Measurements from ENCODE around the gene SHISAL2A. TPM values are rescaled to one million over a fixed set of nuclear protein-coding genes. Genes with fewer than 3 reads are reported as not detected.

The SHISAL2A gene
- total and polyA plus RNA-seq, 4 donors, result 0.14 to 0.33 (median 0.22) TPM; not detected in 1

GRCh38 chr1:52669696-52670095 lies 36.7 kb downstream of the SHISAL2A start:
- H3K9ac ChIP-seq (ENCODE audit: low read depth in 1 of 2, low read length in 2 of 2), result no peak overlapping the region
- no peaks in the 10 kb centered on the region for H3K27me3 ChIP-seq (ENCODE audit: control insufficient read depth in 4 of 4, insufficient read depth in 4 of 4, low read length in 3 of 4)
- 97% methylated on average over 1 of the region's 1 CpG for WGBS
- no peak overlapping the region for H3K27ac ChIP-seq (ENCODE audit: low read depth in 1 of 2, low read length in 2 of 2)
- no peaks in the 10 kb centered on the region for H3K9me3 ChIP-seq (ENCODE audit: control insufficient read depth in 4 of 4, low read length in 3 of 4)
- H3K36me3 ChIP-seq (ENCODE audit: control insufficient read depth in 4 of 4, insufficient read depth in 3 of 4, low read depth in 1 of 4, low read length in 3 of 4), result no peaks in the 10 kb centered on the region
- H3K4me1 ChIP-seq (ENCODE audit: control insufficient read depth in 4 of 4, insufficient read depth in 4 of 4, low read length in 3 of 4), result no peaks in the 10 kb centered on the region
- H3K4me3 ChIP-seq (ENCODE audit: low read depth in 1 of 3, low read length in 3 of 3), result no peak overlapping the region
- no peak for DNase-seq (ENCODE audit: low spot score)
- TF ChIP-seq GABPA (IDR thresholded peaks at IDR 0.05 in 1 of 2, conservative IDR thresholded peaks at IDR 0.05 in 1 of 2), result no peak
- no peak for TF ChIP-seq RAD21 (IDR thresholded peaks at IDR 0.05)
- no peak for TF ChIP-seq CTCF (IDR thresholded peaks at IDR 0.05; ENCODE audit: low read depth, low read length, missing input control)
- no peak for TF ChIP-seq SP1 (IDR thresholded peaks at IDR 0.05)
- no peak for TF ChIP-seq RXRA (IDR thresholded peaks at IDR 0.05)
- no peak for TF ChIP-seq HNF4A (conservative IDR thresholded peaks at IDR 0.05)
- no peak for TF ChIP-seq MAX (IDR thresholded peaks at IDR 0.05)
- no peak for TF ChIP-seq YY1 (IDR thresholded peaks at IDR 0.05)
- no peak for TF ChIP-seq FOXA2 (IDR thresholded peaks at IDR 0.05)
- no peak for TF ChIP-seq JUND (IDR thresholded peaks at IDR 0.05)
- TF ChIP-seq NR2F2 (IDR thresholded peaks at IDR 0.05), result no peak
- TF ChIP-seq, protein P1, sequence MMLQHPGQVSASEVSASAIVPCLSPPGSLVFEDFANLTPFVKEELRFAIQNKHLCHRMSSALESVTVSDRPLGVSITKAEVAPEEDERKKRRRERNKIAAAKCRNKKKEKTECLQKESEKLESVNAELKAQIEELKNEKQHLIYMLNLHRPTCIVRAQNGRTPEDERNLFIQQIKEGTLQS (IDR thresholded peaks at IDR 0.05), result no peak
- TF ChIP-seq REST (IDR thresholded peaks at IDR 0.05), result no peak
- TF ChIP-seq EGR1 (IDR thresholded peaks at IDR 0.05; ENCODE audit: low read depth in 2 of 2), result no peak

GRCh38 chr1:52670604-52671003 lies 37.6 kb downstream of the SHISAL2A start:
- Histone ChIP-seq H3K27me3 (ENCODE audit: control insufficient read depth in 4 of 4, insufficient read depth in 4 of 4, low read length in 3 of 4) (no peaks in the 10 kb centered on the region), H3K9ac (ENCODE audit: low read depth in 1 of 2, low read length in 2 of 2) (no peak overlapping the region), H3K4me3 (ENCODE audit: low read depth in 1 of 3, low read length in 3 of 3) (no peak overlapping the region), H3K36me3 (ENCODE audit: control insufficient read depth in 4 of 4, insufficient read depth in 3 of 4, low read depth in 1 of 4, low read length in 3 of 4) (no peaks in the 10 kb centered on the region), H3K27ac (ENCODE audit: low read depth in 1 of 2, low read length in 2 of 2) (no peak overlapping the region), H3K9me3 (ENCODE audit: control insufficient read depth in 4 of 4, low read length in 3 of 4) (no peaks in the 10 kb centered on the region), H3K4me1 (ENCODE audit: control insufficient read depth in 4 of 4, insufficient read depth in 4 of 4, low read length in 3 of 4) (no peaks in the 10 kb centered on the region)
- no peak for DNase-seq (ENCODE audit: low spot score)
- TF ChIP-seq FOXA2 (IDR thresholded peaks at IDR 0.05) (no peak), ZBTB33 (IDR thresholded peaks at IDR 0.05) (no peak), YY1 (IDR thresholded peaks at IDR 0.05) (no peak), REST (IDR thresholded peaks at IDR 0.05) (no peak), TAF1 (conservative IDR thresholded peaks at IDR 0.05) (no peak), JUND (IDR thresholded peaks at IDR 0.05) (no peak), MAX (IDR thresholded peaks at IDR 0.05) (no peak), RAD21 (IDR thresholded peaks at IDR 0.05) (no peak), NR2F2 (IDR thresholded peaks at IDR 0.05) (no peak), RXRA (IDR thresholded peaks at IDR 0.05) (no peak)
- TF ChIP-seq, protein P1 (IDR thresholded peaks at IDR 0.05), result no peak
- 93% methylated on average over 2 of the region's 2 CpGs for WGBS

Measured in liver (tissue), 9 donors.